Amygdala (tissue), 56 donors: ENCODE data around the gene SLC6A9.
A peak's percentile ranks its signal among the peaks of the same experiment; 100 is the strongest.

ENCODE experiments used
- DNase-seq, 56 donors: peaks; one replicate each; lab custom pipeline; 2025; lab: John Stamatoyannopoulos, UW

SLC6A9 gene

DNA sequence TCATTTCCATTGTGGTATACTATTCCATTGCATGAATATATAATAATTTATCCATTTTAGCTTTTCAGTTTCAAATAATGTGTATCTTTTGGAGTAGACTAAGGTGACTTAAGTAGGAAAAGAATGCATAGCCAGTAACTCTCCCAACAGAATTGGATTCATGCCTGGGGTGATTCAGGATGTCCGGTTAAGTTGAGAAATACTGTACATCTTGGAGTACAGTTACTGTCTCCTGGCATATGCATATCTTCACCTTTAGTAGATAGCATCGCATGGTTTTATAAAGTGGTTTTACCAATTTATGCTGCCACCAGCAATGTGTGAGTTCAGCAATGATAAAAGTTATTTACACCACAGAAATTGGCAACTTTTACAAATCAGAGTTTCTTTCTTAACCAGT lies 18.6 kb upstream of the SLC6A9 start:
- DNase-seq, result no peak

DNA sequence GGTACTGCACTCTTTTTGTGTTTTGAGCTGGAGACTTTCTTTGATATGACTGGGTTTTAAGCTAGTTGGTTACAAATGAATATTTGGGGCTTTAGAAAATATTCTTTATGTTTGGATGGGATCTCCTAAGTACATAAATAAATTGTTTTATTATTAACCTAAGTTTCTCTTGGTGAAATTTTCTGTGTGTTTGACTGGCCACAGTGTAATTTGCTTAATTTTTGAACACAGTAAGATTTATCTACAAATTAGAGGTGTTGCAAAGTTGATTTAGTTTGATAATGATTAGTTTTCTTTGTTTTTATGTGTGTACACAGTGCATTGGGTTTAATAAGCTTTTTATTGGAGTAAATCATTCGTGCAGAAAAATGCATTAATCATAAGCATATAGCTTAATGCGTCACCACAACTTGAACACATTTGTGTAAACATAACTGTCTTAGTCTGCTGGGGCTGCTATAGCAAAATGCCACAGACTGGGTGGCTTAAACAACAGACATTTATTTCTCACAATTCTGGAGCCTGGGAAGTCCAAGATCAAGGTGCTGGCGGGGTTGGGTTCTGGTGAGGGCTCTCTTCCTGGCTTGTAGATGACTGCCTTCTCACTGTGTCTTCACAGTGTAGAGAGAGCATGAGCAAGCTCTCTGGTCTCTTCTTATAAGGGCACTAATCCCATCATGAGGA lies 17.4 kb upstream of the SLC6A9 start:
- no peak for DNase-seq

DNA sequence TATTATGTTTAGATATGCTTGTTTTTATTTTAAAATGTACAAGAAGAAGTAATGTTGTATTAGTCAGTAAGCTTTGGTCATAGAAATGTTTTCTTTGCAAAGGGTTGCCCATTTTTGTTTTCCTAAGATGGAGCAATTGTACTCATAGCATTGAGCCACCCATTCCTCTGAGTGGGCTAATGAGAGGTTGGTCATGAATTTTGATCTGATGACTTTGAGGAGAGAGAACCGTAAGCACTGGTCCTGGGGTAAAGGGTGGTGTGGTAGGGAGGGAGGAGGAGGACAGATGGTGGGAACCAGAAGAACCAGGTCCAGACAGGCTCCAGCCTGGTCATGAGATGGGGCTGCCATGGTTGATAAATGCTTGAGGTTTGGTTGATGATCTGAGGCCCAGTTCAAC lies 15.9 kb upstream of the SLC6A9 start:
- DNase-seq, result no peak

DNA sequence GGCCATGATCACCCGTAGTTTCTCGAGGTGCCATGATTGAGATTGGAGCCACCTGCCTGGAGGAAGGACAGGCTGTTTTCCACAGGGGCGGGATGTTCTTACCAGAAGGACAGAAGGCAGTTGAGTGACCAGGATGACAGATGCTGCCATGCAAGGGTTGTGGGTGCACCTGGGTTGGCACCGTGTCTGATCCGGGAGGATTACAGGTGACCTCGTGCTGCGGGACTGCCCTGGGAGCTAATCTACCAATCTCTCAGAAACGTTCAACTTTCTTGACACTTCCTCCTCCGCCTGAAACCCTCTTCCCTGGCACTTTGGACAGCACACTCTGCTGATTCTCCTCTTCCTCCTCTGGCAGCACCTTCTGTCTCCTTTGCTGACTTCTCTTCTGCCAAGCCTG lies 13.8 kb upstream of the SLC6A9 start:
- DNase-seq, result no peak

DNA sequence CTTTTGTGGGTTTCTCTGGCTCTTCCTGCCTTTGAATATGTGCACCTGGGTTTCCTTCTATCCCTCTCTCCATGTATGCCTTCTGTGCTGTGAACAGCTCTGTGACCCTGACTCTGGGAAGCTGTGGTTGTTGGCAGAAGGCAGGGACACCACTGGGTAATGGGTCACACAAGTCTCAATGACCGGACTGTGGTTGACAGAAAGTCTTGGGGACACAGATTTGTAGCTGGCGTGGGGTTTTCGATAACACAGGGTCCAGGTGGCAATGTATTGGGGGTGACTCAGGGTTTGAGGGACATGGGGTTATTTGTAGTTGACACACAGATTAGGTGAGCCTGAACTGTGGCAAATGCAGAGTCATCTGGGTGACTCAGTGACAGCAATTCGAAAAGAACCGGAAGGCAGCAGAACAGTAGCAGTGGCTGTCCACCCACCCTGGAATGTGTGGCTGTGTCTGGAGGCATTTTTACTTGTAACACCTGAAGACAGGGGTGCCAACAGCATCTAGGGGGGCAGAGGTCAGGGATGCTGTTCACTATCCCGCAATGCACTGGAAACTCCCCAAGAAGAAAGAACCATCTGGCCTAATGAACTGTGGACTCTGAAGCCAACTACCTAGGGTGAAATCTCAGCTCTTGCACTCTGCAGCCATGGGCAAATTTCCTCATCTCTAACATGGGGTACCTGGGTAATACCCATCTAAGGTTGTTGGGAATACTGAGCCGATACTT lies 13.0 kb upstream of the SLC6A9 start:
- no peak for DNase-seq

DNA sequence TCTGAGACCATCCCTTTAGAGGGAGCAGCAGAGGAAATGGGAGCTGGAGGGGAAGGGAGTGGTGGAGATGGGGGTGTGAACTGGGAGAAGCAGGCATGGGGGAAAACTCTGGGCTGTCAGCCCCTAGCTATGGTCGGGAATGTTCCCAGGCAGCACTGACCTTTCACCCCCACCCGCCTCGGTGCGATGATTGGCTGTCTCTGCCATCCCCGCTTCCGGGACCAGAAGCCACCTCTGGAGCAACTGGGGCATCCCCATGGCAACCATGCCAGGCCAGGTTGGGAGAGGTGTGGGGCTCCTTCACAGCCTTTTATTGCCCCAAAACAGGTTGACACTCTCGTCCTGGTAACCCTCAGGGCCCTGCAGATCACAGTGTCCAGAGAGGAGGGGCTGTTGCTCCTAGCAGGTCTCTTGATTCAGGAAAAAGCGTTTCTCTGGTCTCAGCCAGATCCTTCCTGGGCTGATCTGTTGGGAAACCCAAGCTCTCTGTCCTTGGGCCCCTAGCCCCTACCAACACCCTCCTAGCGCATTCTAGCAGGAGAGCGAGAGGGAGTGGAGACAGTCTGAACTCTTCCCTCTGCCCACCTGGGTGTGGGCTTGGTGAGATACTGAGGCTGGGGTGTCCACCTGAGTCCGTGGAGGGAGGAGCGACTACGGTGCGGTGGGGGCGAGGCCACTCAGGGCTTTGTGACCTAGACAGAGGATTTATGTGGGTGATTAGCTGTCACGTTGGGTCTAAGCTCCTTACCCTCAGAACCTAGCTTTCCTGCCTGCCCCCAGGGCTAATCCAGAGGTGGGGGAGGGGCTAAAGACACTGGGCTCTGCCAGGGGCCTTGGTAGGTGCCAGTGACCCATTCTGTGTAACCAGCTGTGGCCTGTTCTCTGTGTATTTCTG lies 12.2 kb upstream of the SLC6A9 start:
- no peak for DNase-seq

DNA sequence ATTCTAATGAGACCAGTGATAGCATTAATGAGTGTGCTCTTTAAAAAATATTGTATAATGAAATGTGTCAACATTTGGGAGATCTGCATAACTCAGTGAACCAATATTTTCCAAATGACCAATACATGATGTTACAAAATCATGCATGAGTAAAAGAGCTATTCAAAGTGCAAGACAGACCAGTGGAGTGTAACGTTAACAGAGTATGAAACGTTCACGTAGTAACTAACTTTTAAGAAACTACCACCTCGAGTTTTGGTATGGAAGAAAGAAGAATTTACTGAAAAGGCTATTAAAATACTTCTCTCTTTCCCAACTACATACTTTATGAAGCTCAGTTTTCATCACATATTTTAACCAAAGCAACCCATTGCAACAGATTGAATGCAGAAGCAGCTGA lies 9.6 kb upstream of the SLC6A9 start:
- DNase-seq, result no peak

DNA sequence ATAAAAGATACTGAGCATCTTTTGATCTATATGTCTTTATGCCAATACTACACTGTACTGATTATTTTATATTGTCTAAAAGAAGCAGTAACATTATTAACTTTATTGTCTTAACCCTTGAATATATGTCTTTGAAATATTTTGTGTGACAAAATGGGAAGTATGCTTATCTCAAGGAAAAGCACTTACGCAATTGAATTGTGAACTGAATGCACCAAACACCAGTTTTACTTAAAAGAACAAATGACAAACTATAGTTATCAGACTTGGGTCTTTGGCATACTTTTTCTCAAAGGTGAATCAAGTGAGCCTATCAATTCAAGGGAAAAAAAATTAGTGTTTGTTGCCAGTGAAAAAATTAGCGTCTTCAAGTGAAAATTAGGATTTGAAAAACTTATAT lies 9.2 kb upstream of the SLC6A9 start:
- no peak for DNase-seq

DNA sequence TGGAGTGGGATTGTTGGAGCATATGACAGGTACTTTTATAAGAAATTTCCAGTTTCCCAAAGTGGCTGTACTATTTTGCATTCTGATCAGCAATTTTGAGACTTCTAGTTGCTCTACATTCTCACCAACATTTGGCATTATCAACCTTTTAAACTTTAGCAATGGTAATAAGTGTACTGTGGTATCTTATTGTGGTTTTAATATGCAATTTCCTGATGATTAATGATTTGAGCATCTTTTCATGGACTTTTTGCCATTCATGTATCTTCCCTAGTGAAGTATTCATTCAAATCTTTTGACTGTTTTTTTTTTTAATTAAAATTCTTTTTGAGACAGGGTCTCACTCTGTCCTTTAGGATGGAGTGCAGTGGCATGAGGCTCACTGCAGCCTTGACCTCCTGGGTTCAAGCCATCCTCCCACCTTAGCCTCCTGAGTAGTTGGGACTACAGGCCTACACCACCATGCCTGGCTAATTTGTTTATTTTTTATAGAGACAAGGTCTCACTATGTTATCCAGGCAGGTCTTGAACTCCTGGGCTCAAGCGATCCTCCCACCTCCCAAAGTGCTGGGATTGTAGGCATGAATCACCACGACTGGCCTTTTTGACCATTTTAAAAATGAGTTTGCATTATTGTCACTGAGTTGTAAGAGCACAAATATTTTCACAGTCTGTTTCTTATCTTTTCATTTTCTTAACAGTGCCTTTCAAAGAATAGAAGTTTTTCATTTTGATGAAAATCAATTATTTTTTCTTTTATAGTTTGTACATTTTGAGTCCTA lies 7.8 kb upstream of the SLC6A9 start:
- DNase-seq, result no peak

DNA sequence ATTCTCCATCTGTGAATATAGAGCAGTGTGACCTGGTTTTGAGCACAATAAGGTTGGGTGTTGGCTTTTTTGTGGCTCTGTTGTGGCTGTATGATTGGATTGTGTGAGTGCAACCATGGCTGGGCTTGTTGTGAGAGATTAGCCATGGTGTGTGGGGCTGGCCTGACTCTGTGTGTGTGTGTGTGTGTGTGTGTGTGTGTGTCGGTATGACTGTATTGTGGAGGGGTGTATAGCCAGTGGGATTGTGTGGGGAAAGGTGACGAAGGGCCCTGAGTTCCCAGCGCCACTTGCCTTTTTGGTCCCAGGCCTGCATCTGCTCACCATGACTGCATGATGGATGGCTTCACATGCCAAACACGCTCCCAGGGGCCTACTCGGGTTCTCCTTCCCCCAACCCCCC lies 5.9 kb upstream of the SLC6A9 start:
- no peak for DNase-seq

DNA sequence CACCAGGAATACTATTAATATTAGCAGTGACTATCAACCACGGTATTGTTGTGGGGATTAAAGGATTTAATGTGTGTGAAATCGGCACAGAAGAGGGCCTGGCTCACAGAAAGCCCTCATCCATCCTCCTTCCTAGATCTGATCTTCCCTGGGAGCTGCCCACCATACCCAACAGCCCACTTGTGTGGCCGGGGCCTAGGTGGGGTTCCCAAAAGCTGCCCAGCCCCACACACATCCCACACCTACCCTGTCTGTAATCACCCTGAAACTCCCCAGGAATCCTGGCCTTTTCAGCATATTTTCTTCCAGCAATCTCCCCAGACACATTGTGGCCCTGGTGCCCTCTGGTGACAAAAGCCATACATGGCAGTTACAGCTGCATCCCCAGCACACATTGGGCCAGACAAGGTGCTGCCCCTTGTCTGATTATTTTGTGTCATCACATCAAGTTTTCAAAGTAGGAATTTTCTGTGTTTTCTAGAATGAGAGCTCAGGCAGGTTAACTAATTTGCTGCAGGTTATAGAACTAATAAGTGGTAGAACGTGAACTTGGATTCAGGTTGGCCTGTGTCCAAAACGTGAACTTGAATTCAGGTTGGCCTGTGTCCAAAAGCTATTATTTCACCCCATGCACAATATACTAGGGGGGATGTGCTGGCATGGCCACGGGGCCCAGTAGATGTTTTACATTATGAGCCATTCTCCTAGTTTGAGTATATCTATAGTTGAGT lies 5.3 kb upstream of the SLC6A9 start:
- peak in 44 of 56 donors; percentile 24 to 82 (median 52) for DNase-seq

DNA sequence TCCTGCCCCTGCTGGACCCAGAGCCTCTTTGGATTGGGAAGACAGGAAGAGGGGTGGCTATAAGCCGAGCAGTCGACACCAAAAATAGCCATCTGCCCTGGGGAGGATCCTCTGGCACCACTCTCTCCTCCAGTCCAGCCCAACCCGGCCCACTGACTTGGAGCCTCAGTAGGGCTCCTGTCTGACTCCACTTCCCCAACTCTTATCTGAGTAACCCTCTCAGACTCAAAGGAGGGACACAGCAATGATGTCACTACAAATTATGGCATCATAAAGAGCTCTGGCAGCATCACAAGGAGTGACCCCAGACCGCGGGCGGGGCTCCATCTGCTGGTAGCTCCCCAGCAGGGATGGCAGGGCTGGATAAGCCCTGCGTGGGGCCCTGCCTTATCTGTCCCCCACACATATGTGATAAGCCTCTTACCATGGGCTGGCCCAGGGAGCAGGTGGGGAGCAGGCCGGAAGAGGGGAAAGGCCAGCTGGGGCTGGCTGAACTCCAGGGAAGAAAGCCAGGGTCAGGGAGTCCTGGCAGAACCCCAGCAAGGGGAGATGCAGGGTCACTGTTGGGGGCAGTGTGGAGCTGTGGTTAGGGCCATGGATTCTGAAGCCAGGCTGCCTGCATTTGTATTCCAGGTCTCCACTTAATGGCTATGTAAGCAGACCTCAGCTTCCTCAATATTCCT lies 4.6 kb upstream of the SLC6A9 start:
- DNase-seq, result peak in 5 of 56 donors; percentile 18 to 61 (median 25)

DNA sequence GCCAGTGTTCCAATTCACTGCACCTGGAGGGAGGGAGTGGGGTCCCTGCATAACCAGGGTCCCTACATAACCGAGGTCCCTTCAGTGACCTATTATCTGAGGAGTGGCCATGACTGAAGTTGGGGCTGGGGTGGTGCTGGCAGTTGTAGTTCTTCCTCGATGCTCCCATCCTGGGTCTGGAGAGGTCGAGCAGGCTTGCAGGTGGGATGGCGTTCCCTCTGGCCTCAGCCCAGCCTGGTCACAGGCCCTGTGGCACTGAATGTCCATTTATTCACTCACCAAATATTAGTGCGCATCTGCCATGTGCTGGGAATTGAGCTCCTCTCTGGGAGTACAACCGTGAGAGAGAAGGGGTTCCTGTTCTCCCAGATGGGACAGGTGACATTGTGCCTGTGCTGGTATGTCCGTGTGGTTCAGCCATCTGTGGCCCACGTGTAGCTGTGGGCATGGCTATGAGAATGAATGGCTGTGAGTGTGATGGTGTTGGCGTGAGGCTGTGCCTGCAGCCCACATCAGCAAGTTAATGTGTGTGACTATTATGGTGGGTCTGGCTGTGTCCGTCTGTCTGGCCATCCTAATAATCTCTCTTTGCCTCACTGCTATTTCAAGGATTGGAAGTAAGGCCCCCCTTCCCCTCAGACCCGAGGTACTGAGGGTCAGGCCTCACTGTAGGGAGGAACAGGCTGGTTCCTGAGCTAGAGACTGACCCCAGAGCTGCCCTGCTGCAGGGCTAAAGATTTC lies 3.9 kb upstream of the SLC6A9 start:
- DNase-seq, result peak in 1 of 56 donors; percentile 13

DNA sequence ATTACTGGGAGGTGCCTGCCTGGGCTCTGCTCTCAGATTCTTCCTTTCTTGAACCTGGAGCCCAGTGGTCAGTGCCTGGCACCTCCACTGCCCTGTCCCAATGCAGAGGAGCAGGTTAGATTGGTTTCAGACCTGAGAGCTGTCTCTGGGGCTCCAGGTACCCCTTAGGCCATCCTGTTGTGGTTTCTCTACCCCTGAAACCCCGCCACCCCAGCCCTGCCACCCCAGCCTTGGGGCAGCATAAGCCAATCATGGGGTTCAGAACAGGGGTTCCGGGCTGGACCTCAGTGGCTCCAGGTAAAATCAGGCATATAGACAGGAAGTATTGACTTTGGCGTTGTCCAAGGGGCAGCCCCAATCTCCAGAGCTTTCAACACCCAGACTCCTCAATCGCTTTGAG lies 3.2 kb upstream of the SLC6A9 start:
- no peak for DNase-seq

DNA sequence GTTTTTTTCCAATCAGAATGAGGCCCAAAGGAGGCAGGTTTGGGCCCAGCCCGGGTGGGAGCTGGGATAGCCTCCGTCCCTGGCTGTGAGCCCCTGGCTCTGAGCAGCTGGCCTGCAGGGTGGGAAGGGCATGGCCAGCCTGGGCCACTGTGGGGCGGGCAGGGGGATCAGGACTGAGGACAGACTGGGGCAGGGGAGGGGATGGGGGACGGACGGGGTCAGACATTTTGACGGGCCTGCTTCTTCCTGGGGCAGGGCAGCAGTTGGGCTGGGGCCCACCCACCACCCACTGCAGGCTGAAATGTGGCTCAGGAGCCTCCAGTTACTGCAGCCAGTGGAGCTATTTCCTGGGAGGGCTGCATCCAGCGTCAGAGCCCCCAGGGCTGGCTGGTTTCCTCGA lies 2.5 kb upstream of the SLC6A9 start:
- DNase-seq, result no peak

DNA sequence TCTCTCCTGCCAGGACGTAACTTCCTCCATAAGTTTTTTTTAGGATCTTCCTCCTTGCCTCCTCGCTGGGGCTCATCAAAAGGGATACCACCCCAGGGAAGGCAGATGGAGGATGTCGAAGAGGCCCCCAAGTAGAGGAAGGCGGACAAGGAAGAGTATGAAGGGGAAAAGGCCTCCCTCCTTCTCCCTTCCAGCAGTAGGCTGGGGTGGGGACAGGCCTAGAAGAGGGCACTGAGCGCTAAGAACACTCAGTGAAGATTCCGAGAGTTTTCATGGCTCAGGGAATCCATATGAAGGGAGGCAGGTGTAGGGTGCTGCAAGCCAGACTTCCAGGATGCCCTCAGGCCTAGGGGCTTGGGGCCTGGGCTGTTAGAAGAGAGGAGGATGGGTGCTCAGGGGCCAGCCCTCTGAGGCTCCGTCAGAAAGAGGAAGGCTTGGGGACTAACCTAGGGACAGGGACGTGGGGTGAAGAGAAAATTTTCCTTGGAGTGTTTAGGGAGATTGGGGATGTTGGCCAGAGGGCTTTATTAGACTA lies 1.8 kb upstream of the SLC6A9 start:
- DNase-seq, result no peak

DNA sequence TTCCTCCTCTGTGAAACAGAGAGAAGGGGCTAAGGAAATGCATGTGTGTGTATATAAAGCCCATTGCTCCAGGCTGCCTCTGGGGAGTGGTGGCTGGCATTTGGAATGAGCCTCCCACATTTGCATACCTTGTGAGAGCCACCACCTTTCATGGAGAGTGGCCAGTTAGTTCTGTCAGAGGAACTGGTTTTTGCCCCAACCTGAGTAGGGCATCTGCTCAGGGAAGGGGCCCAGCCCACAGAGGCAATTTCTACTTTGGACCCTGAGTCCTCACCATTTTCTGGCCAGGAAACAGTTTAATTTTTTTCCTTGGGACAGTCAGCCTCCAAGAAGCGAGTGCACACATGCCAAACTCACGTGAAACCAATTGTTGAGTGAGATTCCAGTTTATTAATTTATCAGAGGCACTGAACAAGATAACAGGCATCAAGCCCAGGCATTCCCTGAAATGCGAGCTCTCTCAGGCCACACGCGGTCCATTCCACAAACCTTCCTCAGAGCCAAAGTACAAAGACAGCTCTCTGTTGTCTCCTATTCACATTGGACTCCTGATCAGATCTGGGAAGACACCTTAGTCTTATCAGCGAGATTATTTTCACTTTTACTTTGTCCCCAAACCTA lies 1.0 kb upstream of the SLC6A9 start:
- no peak for DNase-seq
